K562 (cell line): Measurements from ENCODE around the gene COX6A2. TPM values are rescaled to one million over a fixed set of nuclear protein-coding genes. Genes with fewer than 3 reads are reported as not detected.

Experiments
- AFF4 ChIP-seq: sonication (generic); formaldehyde crosslinking; IDR thresholded peaks from 2 replicates; pipeline ENCODE4 v1.8.0; 2023; ENCODE audit warnings: mild to moderate bottlenecking, missing genetic modification reagents
- CREM ChIP-seq: IDR thresholded peaks from 2 replicates; pipeline ENCODE4 v1.6.1; 2014; ENCODE audit warnings: antibody characterized with exemption, low read depth
- CTCFL ChIP-seq: IDR thresholded peaks from 2 replicates; pipeline ENCODE4 v1.6.1; 2011; ENCODE audit warnings: borderline replicate concordance, low read depth, mild to moderate bottlenecking, moderate library complexity, low read length; ENCODE audit not compliant: insufficient read depth, poor library complexity, severe bottlenecking
- GABPA ChIP-seq: fragments of 200-800 bp; sonication (Bioruptor generic); conservative IDR thresholded peaks from 2 replicates; pipeline ENCODE4 v1.6.1; 2016; ENCODE audit warnings: low read depth, missing genetic modification characterization, missing compliant biosample characterization
- KDM2B ChIP-seq: fragments of 250-450 bp; sonication (Bioruptor Pico); IDR thresholded peaks from 2 replicates; pipeline ENCODE4 v1.8.0; 2021; ENCODE audit warnings: mild to moderate bottlenecking, moderate library complexity
- KLF6 ChIP-seq: fragments of 250-450 bp; sonication (Bioruptor Pico); IDR thresholded peaks from 2 replicates; pipeline ENCODE4 v1.4.0; 2020; ENCODE audit warnings: mild to moderate bottlenecking, moderate library complexity, borderline replicate concordance
- MTA2 ChIP-seq: fragments of 450-650 bp; IDR thresholded peaks from 2 replicates; pipeline ENCODE4 v1.6.1; 2016; ENCODE audit warnings: low read depth
- RFX5 ChIP-seq: IDR thresholded peaks from 2 replicates; pipeline ENCODE4 v1.6.1; 2011; ENCODE audit warnings: low read depth, mild to moderate bottlenecking, improper control_type of control experiment, low read length
- SP1 ChIP-seq: sonication (generic); formaldehyde crosslinking; IDR thresholded peaks from 2 replicates; pipeline ENCODE4 v1.8.1; 2022; ENCODE audit warnings: mild to moderate bottlenecking, missing genetic modification reagents
- TFE3 ChIP-seq: fragments of 450-650 bp; formaldehyde crosslinking; IDR thresholded peaks from 2 replicates; pipeline ENCODE4 v1.4.0; 2020; ENCODE audit warnings: mild to moderate bottlenecking, mixed read lengths
- ZNF592 ChIP-seq: fragments of 450-650 bp; IDR thresholded peaks from 2 replicates; pipeline ENCODE4 v1.6.1; 2017; ENCODE audit warnings: antibody characterized with exemption, mild to moderate bottlenecking
- ZSCAN29 ChIP-seq: fragments of 450-650 bp; IDR thresholded peaks from 2 replicates; pipeline ENCODE4 v1.6.1; 2017
- polyA plus RNA-seq, 8 experiments: library from polyadenylated mRNA; depleted of rRNA in 4 of 8; stranded (reverse) in 5 of 8; unstranded in 3 of 8; fragments of >200 nt; fragmentation: Nextera tagmentation in 2 of 8; fragmentation: Illumina TruSeq in 1 of 8; extraction: Ambion mirVana in 2 of 8; extraction: Trizol in 1 of 8; gene quantifications; 2 replicates each; pipeline versions ENCODE4 v1.2.1 to v1.2.3, GENCODE V29; 2011 to 2014; ENCODE audit warnings: inconsistent platforms in 1 of 8, missing spikeins in 1 of 8
- total RNA-seq, 7 experiments: library from RNA; depleted of rRNA in 6 of 7; stranded (reverse); fragments of >200 nt in 6 of 7; fragmentation: Illumina TruSeq in 2 of 7; extraction: Trizol in 2 of 7; gene quantifications; 2 replicates each; pipeline versions ENCODE4 v1.2.1 to v1.2.3, GENCODE V29; 2011 to 2021; ENCODE audit warnings: low replicate concordance in 1 of 7
- TF ChIP-seq, protein P1 (sequence below): sonication (generic); formaldehyde crosslinking; IDR thresholded peaks from 2 replicates; pipeline ENCODE4 v1.8.0; 2022; ENCODE audit warnings: mild to moderate bottlenecking, low read depth, missing genetic modification reagents

The COX6A2 gene
- total and polyA plus RNA-seq, 9 of the 15 experiments (the other 6 are each of a cell fraction or from before 2014, with no cell fraction given), result not detected

DNA sequence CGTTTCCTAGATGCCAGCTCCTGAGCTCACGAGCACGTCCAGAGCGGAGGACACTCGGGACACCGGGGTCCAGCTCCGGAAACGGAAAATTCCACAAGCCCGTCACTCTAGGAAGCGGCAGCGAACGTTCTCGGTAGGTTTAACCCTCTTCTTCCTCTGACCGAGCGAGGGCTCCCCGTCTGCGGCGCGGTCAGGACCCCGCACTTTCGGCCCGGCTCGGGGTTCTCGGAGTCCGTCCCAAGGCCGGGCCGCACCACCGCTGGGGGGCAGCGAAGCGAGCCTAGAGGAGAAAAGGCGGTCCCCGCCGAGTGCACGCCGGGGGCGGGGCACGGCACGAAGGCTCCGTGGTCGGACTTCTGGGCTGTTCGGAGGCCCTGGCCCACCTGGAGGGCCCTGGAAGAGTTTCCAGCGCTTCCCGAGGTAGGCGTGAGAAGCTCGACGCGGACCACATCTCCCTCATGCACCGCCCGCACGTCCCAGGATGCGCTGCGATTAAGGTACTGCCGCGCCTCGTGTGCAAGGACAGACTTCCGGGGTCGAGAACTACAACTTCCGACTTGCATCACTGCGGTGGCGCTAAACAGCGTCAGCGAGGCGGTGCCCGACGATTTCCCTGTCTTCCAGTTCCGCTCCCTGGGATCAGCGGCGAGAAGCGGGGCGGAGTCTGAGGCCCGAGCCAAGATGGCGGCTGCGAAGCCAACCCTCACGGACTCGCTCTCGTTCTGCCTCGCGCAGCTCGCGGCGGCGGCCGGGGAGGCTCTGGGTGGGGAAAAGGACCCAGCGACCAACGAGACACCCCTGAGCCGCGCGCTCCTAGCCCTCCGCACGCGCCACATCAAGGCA lies 30.9 kb upstream of the COX6A2 start, which contains the start of gene ARMC5 (continued):
- peak; percentile 92 for TF ChIP-seq CTCFL
- TF ChIP-seq ZSCAN29, result peak; percentile 62
- TF ChIP-seq CREM, result peak; percentile 98
- no peak for TF ChIP-seq RFX5
- no peak for TF ChIP-seq TFE3 (CRISPR knock-in tag)
- TF ChIP-seq GABPA (tag), result peak; percentile 95
- TF ChIP-seq KLF6 (CRISPR knock-in tag), result no peak; the same call in 1 of the 2 replicates
- peak; percentile 88 for TF ChIP-seq KDM2B
- TF ChIP-seq ZNF592, result peak; percentile 61; the same call in 1 of the 2 replicates
- TF ChIP-seq, protein P1, sequence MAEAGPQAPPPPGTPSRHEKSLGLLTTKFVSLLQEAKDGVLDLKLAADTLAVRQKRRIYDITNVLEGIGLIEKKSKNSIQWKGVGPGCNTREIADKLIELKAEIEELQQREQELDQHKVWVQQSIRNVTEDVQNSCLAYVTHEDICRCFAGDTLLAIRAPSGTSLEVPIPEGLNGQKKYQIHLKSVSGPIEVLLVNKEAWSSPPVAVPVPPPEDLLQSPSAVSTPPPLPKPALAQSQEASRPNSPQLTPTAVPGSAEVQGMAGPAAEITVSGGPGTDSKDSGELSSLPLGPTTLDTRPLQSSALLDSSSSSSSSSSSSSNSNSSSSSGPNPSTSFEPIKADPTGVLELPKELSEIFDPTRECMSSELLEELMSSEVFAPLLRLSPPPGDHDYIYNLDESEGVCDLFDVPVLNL (CRISPR knock-in tag), result no peak
- TF ChIP-seq AFF4 (CRISPR knock-in tag), result peak; percentile 73; the same call in 1 of the 2 replicates
- TF ChIP-seq MTA2, result no peak
- peak; percentile 96 for TF ChIP-seq SP1 (CRISPR knock-in tag)
